ENCODE measurements around the gene NXPE3.
"Not testable (repeated sequence)": the region's sequence is repeated elsewhere in the genome, so short reads cannot be mapped to it uniquely, and the experiment has no call there.

Gene NXPE3

GRCh38 chr3:101779047-101779821 lies at the start of gene NXPE3:
Gene NXPE3, plus strand, starts transcription at chr3:101779211. Its CDS starts 6,386 bp downstream, at chr3:101785597.
- DNase-seq (ENCODE audit: low spot score) = peak; percentile 96

- no peak for DNase-seq (ENCODE audit: low spot score)
These were observed 49.4 kb upstream of the NXPE3 start for GRCh38 chr3:101729586-101729985.

- peak; percentile 29 for DNase-seq (ENCODE audit: low spot score)
These were observed 48.2 kb upstream of the NXPE3 start for GRCh38 chr3:101730839-101731238.

DNA sequence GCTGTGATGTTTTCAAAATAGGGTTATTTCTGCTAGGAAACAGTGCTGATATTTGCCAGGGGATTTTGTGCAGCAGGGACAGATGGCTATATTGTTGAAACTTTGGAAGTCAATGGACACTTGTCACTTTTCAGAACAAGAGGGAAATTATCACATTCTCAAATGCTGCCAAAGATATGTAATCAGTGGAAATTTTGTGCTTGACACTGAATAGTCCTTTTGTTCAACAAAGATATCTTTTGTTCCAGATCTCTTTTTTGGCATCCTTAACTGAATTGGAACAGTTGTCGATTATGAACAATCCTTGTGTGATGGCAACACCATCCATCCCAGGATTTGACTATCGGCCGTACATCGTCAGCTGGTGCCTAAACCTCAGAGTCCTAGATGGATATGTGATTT lies 46.8 kb upstream of the NXPE3 start:
- DNase-seq (ENCODE audit: low spot score) = peak; percentile 97

- no peak for DNase-seq (ENCODE audit: low spot score)
These were observed 43.2 kb upstream of the NXPE3 start for GRCh38 chr3:101735833-101736232.

- not testable (repeated sequence) for DNase-seq (ENCODE audit: low spot score)
These were observed 37.1 kb upstream of the NXPE3 start for GRCh38 chr3:101741914-101742313.

DNA sequence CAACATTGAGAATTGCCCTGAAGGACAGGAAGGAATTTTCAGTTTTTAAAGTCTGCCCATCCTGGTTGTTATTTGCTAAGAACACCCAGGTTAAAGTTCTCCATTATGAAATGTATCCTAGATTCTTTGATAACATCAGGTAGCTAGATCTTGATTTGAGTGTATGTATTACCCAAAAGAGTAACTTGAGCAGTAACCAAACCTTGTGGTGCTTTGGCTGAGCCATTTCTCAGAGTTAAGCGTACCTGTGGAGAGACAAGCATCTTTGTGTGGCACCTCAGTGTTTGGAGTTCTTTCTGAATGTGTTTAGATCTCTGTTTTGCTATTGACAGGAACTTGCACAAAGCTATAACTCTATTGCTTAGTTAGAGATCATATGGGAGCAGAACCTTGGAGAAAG lies 34.2 kb upstream of the NXPE3 start:
- no peak for DNase-seq (ENCODE audit: low spot score)

DNA sequence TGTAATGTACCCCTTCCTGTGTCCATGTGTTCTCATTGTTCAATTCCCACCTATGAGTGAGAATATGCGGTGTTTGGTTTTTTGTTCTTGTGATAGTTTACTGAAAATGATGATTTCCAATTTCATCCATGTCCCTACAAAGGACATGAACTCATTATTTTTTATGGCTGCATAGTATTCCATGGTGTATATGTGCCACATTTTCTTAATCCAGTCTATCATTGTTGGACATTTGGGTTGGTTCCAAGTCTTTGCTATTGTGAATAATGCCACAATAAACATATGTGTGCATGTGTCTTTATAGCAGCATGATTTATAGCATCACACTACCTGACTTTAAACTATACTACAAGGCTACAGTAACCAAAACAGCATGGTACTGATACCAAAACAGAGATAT lies 33.1 kb upstream of the NXPE3 start:
- DNase-seq (ENCODE audit: low spot score) = not testable (repeated sequence)

- DNase-seq (ENCODE audit: low spot score) = not testable (repeated sequence)
These were observed 25.5 kb upstream of the NXPE3 start for GRCh38 chr3:101753386-101754113.

GRCh38 chr3:101758224-101758623 lies 20.8 kb upstream of the NXPE3 start:
- DNase-seq (ENCODE audit: low spot score) = peak; percentile 71

- no peak for DNase-seq (ENCODE audit: low spot score)
These were observed 16.9 kb upstream of the NXPE3 start for GRCh38 chr3:101762041-101762646.

DNA sequence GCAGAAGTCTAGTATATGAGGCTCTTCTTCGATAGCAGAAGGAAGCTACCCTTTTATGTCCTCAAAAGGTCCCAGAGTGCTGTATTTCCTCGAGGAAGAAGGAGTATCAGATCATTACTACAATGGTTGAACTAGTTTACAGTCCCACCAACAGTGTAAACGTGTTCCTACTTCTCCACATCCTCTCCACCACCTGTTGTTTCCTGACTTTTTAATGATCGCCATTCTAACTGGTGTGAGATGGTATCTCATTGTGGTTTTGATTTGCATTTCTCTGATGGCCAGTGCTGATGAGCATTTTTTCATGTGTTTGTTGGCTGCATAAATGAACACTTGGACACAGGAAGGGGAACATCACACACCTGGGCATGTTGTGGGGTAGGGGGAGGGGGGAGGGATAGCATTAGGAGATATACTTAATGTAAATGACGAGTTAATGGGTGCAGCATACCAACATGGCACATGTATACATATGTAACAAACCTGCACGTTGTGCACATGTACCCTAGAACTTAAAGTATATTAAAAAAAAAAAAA lies 1.2 kb upstream of the NXPE3 start:
- DNase-seq (ENCODE audit: low spot score) = not testable (repeated sequence)

DNA sequence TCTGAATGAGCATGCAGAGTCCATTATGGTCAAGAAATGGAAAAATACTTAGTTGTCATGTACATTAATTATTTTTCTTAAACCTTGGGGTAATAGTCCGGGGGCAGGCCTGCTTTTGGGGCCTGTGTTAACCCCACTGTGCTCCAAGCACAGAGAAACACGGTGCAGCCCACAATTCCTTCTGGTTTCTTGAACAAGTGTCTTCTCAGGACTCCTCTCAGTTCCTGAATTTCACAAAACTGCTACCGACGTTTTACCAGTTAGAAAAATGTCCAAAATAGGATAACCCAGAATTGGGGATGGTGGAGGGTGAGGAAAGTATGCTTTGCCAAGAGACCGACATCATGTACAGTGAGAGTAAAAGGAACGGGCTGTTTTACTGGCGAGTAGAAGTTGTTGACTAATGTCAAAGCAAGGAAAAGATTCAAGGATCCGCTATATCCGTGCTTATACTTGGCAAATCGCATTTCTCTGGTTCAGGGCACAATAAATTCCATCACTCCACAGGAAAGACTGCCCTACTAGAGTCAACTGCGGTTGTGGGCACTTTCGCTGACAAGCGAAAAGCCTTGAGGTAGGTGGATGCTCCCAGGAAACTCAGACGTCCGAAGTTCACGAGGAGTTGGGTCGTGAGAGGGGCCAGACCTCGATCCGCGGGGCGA lies 495 bp upstream of the NXPE3 start:
- no peak for DNase-seq (ENCODE audit: low spot score)

- DNase-seq (ENCODE audit: low spot score) = peak; percentile 31
These were observed 891 bp downstream of the NXPE3 start for GRCh38 chr3:101779822-101780381.

GRCh38 chr3:101780661-101781060 lies 1.6 kb downstream of the NXPE3 start:
- peak; percentile 78 for DNase-seq (ENCODE audit: low spot score)

DNA sequence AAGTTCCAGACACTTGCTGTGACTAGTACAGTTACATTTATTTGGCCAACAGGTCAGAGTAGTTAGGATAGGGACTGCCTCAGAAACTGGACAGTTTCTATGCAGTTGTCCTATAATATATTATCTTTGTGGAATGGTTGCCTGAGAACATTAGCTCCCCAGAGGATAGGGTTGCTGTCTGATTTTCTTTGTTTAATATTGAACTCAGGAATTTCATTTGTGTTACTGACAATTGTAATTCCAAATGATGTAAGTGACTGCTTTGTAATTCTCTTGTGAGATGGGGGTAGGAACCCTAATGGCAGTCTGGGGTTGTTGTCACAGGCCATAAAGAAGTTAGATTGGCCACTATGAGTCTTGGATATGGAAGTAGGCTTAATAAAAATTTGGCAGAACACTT lies 2.2 kb downstream of the NXPE3 start:
- peak; percentile 33 for DNase-seq (ENCODE audit: low spot score)

DNA sequence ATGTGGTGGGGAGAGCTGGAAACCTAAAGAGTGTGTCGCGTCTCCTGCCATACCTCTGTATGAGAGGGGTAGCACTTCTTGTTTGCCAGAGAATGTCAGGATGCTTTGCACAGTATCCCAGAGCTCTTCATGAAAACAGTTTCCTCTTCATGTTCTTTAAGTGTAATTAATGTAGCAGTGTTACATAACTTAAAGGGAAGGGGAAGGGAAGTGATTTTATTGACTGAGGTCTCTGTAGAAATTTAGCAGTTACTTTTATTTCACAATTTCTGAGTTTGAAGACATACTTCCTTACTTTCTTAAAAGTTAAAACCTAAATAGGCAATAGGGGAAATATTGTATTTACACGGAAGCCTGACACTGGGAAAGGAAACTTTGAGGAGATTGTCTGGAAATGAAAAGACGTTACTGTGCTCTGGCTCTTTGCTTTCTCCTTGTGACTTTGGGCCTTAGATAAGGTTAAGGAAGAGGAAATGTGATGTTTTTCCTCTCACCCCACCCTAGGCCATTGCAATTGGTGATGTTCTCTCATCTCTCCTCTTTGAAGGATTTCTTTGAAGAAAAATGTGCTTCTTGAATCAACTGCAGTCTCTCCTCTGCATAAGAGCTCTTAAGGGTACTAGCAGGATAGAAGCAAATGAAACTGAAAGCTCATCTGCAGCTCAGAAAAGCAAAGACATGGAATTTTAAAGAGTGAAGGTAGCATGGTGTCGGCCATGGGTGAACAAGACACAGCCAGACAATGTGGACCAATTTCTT lies 6.0 kb downstream of the NXPE3 start:
- DNase-seq (ENCODE audit: low spot score) = no peak

- no peak for DNase-seq (ENCODE audit: low spot score)
These were observed 12.8 kb downstream of the NXPE3 start for GRCh38 chr3:101791778-101792177.

DNA sequence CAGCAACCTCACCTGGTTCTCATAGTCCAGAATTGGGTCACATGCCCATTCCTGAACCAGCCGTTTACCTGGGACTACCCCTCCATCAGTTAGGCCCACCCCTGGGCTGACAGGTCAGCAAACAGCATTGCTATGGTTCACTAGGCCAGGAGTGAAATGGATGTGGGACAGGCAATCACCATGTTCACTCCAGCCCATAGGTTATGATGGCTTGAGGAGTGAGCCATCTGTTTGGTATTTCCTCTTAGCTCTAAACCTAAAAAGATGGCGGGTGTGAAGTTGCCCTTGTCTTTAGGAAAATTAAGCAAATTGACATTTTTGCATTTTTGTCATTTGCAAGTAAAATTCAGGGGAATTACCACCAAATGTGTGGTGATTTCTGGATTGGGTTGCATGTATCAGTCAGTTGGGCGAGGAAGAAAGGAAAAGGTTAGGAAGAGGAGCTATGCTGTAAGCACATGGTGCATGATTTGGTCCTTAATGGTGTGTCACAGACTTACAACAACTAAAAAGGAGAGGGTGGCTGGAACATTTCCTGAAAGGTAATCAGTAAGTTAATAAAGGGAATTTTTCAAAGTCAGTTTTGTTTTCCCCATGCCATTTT lies 17.2 kb downstream of the NXPE3 start:
- DNase-seq (ENCODE audit: low spot score) = no peak

DNA sequence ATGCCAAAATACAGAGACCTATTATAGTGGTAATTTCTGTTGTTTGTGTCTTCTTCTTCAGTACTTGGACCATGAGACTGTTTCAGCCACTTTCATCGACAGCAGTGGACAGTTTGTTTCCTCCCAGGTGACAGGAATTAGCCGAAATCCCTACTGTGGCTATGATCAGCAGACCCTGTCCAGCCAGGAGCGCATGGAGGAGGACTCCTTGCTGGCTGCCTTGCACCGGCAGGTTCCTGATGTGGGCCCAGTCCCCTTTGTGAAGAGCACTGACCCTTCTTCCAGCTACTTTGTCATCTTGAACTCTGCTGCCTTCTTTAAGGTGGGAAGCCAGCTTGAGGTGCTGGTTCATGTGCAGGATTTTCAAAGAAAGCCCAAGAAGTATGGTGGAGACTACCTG lies 22.2 kb downstream of the NXPE3 start:
- DNase-seq (ENCODE audit: low spot score) = no peak

GRCh38 chr3:101802179-101802578 lies 23.2 kb downstream of the NXPE3 start:
- no peak for DNase-seq (ENCODE audit: low spot score)
